ENCODE measurements around the gene ACSS1.

DNA sequence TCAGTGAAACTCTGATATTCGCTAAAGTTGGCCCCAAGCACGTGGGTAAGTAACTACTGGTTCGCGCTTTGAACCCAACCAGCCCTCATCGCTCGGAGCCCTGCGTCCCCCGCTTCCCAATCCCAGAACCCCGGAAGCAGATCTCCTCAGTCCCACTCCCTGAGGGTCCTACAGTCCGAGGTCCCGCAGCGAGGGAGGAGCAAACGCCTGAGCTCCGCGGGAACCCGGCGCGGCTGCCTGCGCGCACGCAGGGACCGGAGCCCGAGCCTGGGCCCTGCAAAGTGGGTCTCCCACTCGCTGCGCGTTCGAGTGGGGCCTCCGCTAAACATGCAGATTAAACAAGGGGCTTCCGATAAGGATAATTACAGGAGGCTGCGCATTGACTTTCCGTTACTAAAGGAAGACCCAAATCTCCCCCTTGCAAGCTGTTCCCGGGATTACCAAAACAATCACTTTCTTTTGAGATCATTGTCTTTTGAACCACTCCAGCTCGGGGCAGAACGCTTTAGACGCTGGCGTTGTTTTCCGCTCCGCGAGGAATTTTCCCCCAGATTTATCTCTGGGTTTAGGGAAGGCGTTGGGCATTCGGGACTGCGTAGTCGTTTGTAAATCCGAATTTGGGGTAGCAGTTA is 25.3 kb upstream of the ACSS1 start:
- TF ChIP-seq FOXP2 (optimal IDR thresholded peaks at IDR 0.05; ENCODE audit: borderline replicate concordance, extremely low read depth, extremely low read length, insufficient read depth) (no peak), SIN3A (IDR thresholded peaks at IDR 0.05; ENCODE audit: borderline replicate concordance, insufficient read depth, low read length) (no peak), REST (IDR thresholded peaks at IDR 0.05; ENCODE audit: insufficient read depth in 1 of 2, low read depth in 2 of 2, low read length in 2 of 2) (no peak)

Data from PFSK-1 (cell line).